Mammary epithelial cell (primary cell): ENCODE data around the gene OLFML2A.

Source experiments
- EZH2 ChIP-seq: IDR thresholded peaks from 2 replicates; pipeline ENCODE4 v1.6.1; 2012; ENCODE audit warnings: low read length, inconsistent platforms, borderline replicate concordance
- TF ChIP-seq, protein P1 (sequence below), 2 donors: IDR thresholded peaks in 1 of 2; conservative IDR thresholded peaks in 1 of 2; 2 replicates each; pipeline ENCODE4 v1.5.1; 2011 to 2012; ENCODE audit warnings: inconsistent platforms in 2 of 2, low read length in 2 of 2, mild to moderate bottlenecking in 2 of 2, control low read depth in 1 of 2, low read depth in 1 of 2; ENCODE audit not compliant: insufficient read depth in 1 of 2; ENCODE audit errors: extremely low read depth in 1 of 2

DNA sequence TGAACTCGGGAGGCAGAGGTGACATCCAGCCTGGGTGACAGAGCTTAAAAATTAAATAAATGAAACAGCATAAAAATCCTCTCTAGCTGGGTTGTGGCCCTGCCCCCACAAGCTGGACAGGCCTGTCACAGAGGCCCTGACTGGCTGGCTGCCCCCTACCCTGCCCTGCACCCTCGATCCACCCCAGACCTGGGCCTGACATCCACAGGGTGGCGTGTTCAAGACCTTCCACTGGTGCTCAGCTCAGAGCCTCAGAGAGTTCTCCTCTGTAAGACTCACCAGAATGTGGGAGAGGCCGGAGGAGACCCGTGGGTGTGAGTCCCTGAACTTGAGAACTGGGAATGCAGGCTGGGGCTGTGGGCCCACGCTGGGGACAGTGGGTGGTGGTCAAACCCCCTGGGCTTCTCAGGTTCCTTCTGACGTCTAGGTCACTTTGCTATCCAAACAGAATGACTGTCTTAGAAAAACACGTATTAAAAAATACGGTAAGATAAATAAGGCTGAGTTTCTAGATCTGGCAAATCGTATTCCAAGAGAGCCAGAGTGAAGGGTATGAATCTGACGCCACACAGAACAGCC is 66.6 kb downstream of the OLFML2A start:
- TF ChIP-seq, protein P1, sequence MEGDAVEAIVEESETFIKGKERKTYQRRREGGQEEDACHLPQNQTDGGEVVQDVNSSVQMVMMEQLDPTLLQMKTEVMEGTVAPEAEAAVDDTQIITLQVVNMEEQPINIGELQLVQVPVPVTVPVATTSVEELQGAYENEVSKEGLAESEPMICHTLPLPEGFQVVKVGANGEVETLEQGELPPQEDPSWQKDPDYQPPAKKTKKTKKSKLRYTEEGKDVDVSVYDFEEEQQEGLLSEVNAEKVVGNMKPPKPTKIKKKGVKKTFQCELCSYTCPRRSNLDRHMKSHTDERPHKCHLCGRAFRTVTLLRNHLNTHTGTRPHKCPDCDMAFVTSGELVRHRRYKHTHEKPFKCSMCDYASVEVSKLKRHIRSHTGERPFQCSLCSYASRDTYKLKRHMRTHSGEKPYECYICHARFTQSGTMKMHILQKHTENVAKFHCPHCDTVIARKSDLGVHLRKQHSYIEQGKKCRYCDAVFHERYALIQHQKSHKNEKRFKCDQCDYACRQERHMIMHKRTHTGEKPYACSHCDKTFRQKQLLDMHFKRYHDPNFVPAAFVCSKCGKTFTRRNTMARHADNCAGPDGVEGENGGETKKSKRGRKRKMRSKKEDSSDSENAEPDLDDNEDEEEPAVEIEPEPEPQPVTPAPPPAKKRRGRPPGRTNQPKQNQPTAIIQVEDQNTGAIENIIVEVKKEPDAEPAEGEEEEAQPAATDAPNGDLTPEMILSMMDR (conservative IDR thresholded peaks at IDR 0.05 in 1 of 2, IDR thresholded peaks at IDR 0.05 in 1 of 2; ENCODE audit: extremely low read depth in 1 of 2, insufficient read depth in 1 of 2, low read depth in 1 of 2, low read length in 2 of 2), result no peak
- no peak for TF ChIP-seq EZH2
